ENCODE data around the gene IL17RA.
"Not testable (repeated sequence)": the region's sequence is repeated elsewhere in the genome, so short reads cannot be mapped to it uniquely, and the experiment has no call there.

IL17RA gene

GRCh38 chr22:17137861-17138425, 53.1 kb downstream of the IL17RA start:
- Mint-ChIP-seq H3K27ac (no peak overlapping the region), H3K36me3 (ENCODE audit: low read depth) (peaks cover 78% of the 10 kb centered on the region), H3K4me3 (no peak overlapping the region), H3K4me1 (ENCODE audit: low read depth) (no peaks in the 10 kb centered on the region), H3K27me3 (no peaks in the 10 kb centered on the region), H3K9me3 (no peaks in the 10 kb centered on the region)
- no peak for DNase-seq

GRCh38 chr22:17138513-17138912, 53.7 kb downstream of the IL17RA start:
- Mint-ChIP-seq H3K27me3 (no peaks in the 10 kb centered on the region), H3K4me3 (no peak overlapping the region), H3K27ac (no peak overlapping the region), H3K36me3 (ENCODE audit: low read depth) (peaks cover 79% of the 10 kb centered on the region), H3K9me3 (no peaks in the 10 kb centered on the region), H3K4me1 (ENCODE audit: low read depth) (no peaks in the 10 kb centered on the region)
- no peak for DNase-seq

- Mint-ChIP-seq H3K9me3 (no peaks in the 10 kb centered on the region), H3K4me1 (ENCODE audit: low read depth) (no peaks in the 10 kb centered on the region), H3K27me3 (no peaks in the 10 kb centered on the region), H3K36me3 (ENCODE audit: low read depth) (peaks cover 83% of the 10 kb centered on the region), H3K27ac (no peak overlapping the region), H3K4me3 (no peak overlapping the region)
- DNase-seq: no peak
These were observed 55.2 kb downstream of the IL17RA start for GRCh38 chr22:17140022-17140421.

- peaks cover 88% of the 10 kb centered on the region for H3K36me3 Mint-ChIP-seq (ENCODE audit: low read depth)
- DNase-seq: no peak
- no peaks in the 10 kb centered on the region for H3K27me3 Mint-ChIP-seq
- no peaks in the 10 kb centered on the region for H3K9me3 Mint-ChIP-seq
- H3K4me1 Mint-ChIP-seq (ENCODE audit: low read depth): no peaks in the 10 kb centered on the region
- no peak overlapping the region for H3K4me3 Mint-ChIP-seq
- peak overlapping the region; percentile 34 for H3K27ac Mint-ChIP-seq
These were observed 56.3 kb downstream of the IL17RA start for GRCh38 chr22:17140826-17141766.

- H3K27me3 Mint-ChIP-seq: no peaks in the 10 kb centered on the region
These were observed 58.3 kb downstream of the IL17RA start for GRCh38 chr22:17143101-17143500.

GRCh38 chr22:17143826-17144225, 59.0 kb downstream of the IL17RA start:
- Mint-ChIP-seq H3K9me3 (no peaks in the 10 kb centered on the region), H3K27me3 (no peaks in the 10 kb centered on the region), H3K4me3 (no peak overlapping the region), H3K4me1 (ENCODE audit: low read depth) (no peaks in the 10 kb centered on the region), H3K27ac (no peak overlapping the region), H3K36me3 (ENCODE audit: low read depth) (peaks cover 83% of the 10 kb centered on the region)
- no peak for DNase-seq

More at GRCh38 chr22:17143101-17143500, 58.3 kb downstream of the IL17RA start:
- Mint-ChIP-seq H3K4me1 (ENCODE audit: low read depth) (no peaks in the 10 kb centered on the region), H3K36me3 (ENCODE audit: low read depth) (peaks cover 84% of the 10 kb centered on the region), H3K4me3 (no peak overlapping the region), H3K9me3 (no peaks in the 10 kb centered on the region), H3K27ac (no peak overlapping the region)
- no peak for DNase-seq

GRCh38 chr22:17145021-17145680, 60.4 kb downstream of the IL17RA start:
- peaks cover 84% of the 10 kb centered on the region for H3K36me3 Mint-ChIP-seq (ENCODE audit: low read depth)
- no peak for DNase-seq
- no peaks in the 10 kb centered on the region for H3K4me1 Mint-ChIP-seq (ENCODE audit: low read depth)
- H3K4me3 Mint-ChIP-seq: no peak overlapping the region
- H3K27me3 Mint-ChIP-seq: no peaks in the 10 kb centered on the region
- H3K9me3 Mint-ChIP-seq: no peaks in the 10 kb centered on the region
- H3K27ac Mint-ChIP-seq: peak overlapping the region; percentile 18

GRCh38 chr22:17147458-17147857, 62.7 kb downstream of the IL17RA start:
- DNase-seq; H3K4me3 Mint-ChIP-seq; H3K4me1 Mint-ChIP-seq (ENCODE audit: low read depth); H3K27me3 Mint-ChIP-seq; H3K9me3 Mint-ChIP-seq; H3K27ac Mint-ChIP-seq: not testable (repeated sequence)
- H3K36me3 Mint-ChIP-seq (ENCODE audit: low read depth): peaks cover 72% of the 10 kb centered on the region

GRCh38 chr22:17149076-17149815, 64.4 kb downstream of the IL17RA start:
- Mint-ChIP-seq H3K36me3 (ENCODE audit: low read depth) (peaks cover 65% of the 10 kb centered on the region), H3K27me3 (no peaks in the 10 kb centered on the region), H3K9me3 (no peaks in the 10 kb centered on the region), H3K4me3 (no peak overlapping the region), H3K27ac (no peak overlapping the region), H3K4me1 (ENCODE audit: low read depth) (peaks cover 17% of the 10 kb centered on the region)
- no peak for DNase-seq

- peaks cover 66% of the 10 kb centered on the region for H3K36me3 Mint-ChIP-seq (ENCODE audit: low read depth)
- no peak for DNase-seq
- no peak overlapping the region for H3K4me3 Mint-ChIP-seq
- peaks cover 40% of the 10 kb centered on the region for H3K4me1 Mint-ChIP-seq (ENCODE audit: low read depth)
- H3K27ac Mint-ChIP-seq: no peak overlapping the region
- no peaks in the 10 kb centered on the region for H3K27me3 Mint-ChIP-seq
- no peaks in the 10 kb centered on the region for H3K9me3 Mint-ChIP-seq
These were observed 67.5 kb downstream of the IL17RA start for GRCh38 chr22:17152340-17152739.

GRCh38 chr22:17152971-17153370, 68.2 kb downstream of the IL17RA start:
- DNase-seq: no peak

GRCh38 chr22:17155941-17156340, 71.1 kb downstream of the IL17RA start:
- H3K4me3 Mint-ChIP-seq: peak overlapping the region; percentile 66
- peaks cover 54% of the 10 kb centered on the region for H3K36me3 Mint-ChIP-seq (ENCODE audit: low read depth)
- H3K4me1 Mint-ChIP-seq (ENCODE audit: low read depth): peaks cover 54% of the 10 kb centered on the region
- DNase-seq: no peak
- H3K9me3 Mint-ChIP-seq: no peaks in the 10 kb centered on the region
- H3K27me3 Mint-ChIP-seq: no peaks in the 10 kb centered on the region
- peak overlapping the region; percentile 3 for H3K27ac Mint-ChIP-seq

More at GRCh38 chr22:17152971-17153370, 68.2 kb downstream of the IL17RA start:
- H3K4me1 Mint-ChIP-seq (ENCODE audit: low read depth): peaks cover 46% of the 10 kb centered on the region
- no peaks in the 10 kb centered on the region for H3K27me3 Mint-ChIP-seq
- peaks cover 66% of the 10 kb centered on the region for H3K36me3 Mint-ChIP-seq (ENCODE audit: low read depth)
- no peak overlapping the region for H3K4me3 Mint-ChIP-seq
- H3K9me3 Mint-ChIP-seq: no peaks in the 10 kb centered on the region
- H3K27ac Mint-ChIP-seq: no peak overlapping the region

- Mint-ChIP-seq H3K9me3 (no peaks in the 10 kb centered on the region), H3K36me3 (ENCODE audit: low read depth) (peaks cover 45% of the 10 kb centered on the region), H3K27ac (peak overlapping the region; percentile 87), H3K27me3 (no peaks in the 10 kb centered on the region), H3K4me3 (peak overlapping the region; percentile 84), H3K4me1 (ENCODE audit: low read depth) (peaks cover 44% of the 10 kb centered on the region)
- DNase-seq: no peak
These were observed 72.9 kb downstream of the IL17RA start for GRCh38 chr22:17157714-17158113.

GRCh38 chr22:17158176-17158567, 73.4 kb downstream of the IL17RA start:
- Mint-ChIP-seq H3K27me3 (no peaks in the 10 kb centered on the region), H3K27ac (peak overlapping the region; percentile 87), H3K4me1 (ENCODE audit: low read depth) (peaks cover 43% of the 10 kb centered on the region), H3K9me3 (no peaks in the 10 kb centered on the region), H3K4me3 (peak overlapping the region; percentile 84), H3K36me3 (ENCODE audit: low read depth) (peaks cover 42% of the 10 kb centered on the region)
- no peak for DNase-seq

Measured in activated T-cell treated with anti-CD3 and anti-CD28 coated beads, Interleukin-2, amount 50 U/mL, for 24 hours (primary cell).